Astrocyte (in vitro differentiated cells and primary cell): Measurements from ENCODE around the gene CD80. TPM values are rescaled to one million over a fixed set of nuclear protein-coding genes. Genes with fewer than 3 reads are reported as not detected.
A peak's percentile ranks its signal among the peaks of the same experiment; 100 is the strongest.

Experiments
- DNase-seq: peaks from one replicate; pipeline ENCODE4 v3.0.0-alpha.2; 2010; ENCODE audit warnings: low read depth
- FAIRE-seq: peaks from 2 replicates; lab custom pipeline; 2011; peaks lifted over from hg19 to GRCh38; lab: Jason Lieb, UNC
- H2AFZ ChIP-seq: 2 replicates; pipeline ENCODE4 v1.6.0; 2012; ENCODE audit warnings: low read depth, low read length, inconsistent platforms
- H3K27ac ChIP-seq: 2 replicates; pipeline ENCODE4 v1.5.1; 2011; ENCODE audit warnings: low read depth, low read length, inconsistent platforms
- H3K27me3 ChIP-seq: 2 replicates; pipeline ENCODE4 v1.6.0; 2011; ENCODE audit warnings: low read length, inconsistent platforms; ENCODE audit not compliant: insufficient read depth
- H3K36me3 ChIP-seq: 2 replicates; pipeline ENCODE4 v1.5.1; 2011; ENCODE audit warnings: low read length, inconsistent platforms; ENCODE audit not compliant: insufficient read depth
- H3K4me1 ChIP-seq: 2 replicates; pipeline ENCODE4 v1.5.1; 2011; ENCODE audit warnings: low read length, inconsistent platforms; ENCODE audit not compliant: insufficient read depth
- H3K4me2 ChIP-seq: 2 replicates; pipeline ENCODE4 v1.6.0; 2012; ENCODE audit warnings: low read length, inconsistent platforms
- H3K4me3 ChIP-seq: 2 replicates; pipeline ENCODE4 v1.5.1; 2011; ENCODE audit warnings: low read depth, mild to moderate bottlenecking, low read length, inconsistent platforms; ENCODE audit not compliant: insufficient read depth
- H3K79me2 ChIP-seq: 2 replicates; pipeline ENCODE4 v1.6.0; 2012; ENCODE audit warnings: mild to moderate bottlenecking, low read length, inconsistent platforms; ENCODE audit not compliant: insufficient read depth
- H3K9ac ChIP-seq: 2 replicates; pipeline ENCODE4 v1.6.0; 2012; ENCODE audit warnings: mild to moderate bottlenecking, low read length, inconsistent platforms
- H3K9me3 ChIP-seq: 2 replicates; pipeline ENCODE4 v1.5.1; 2012; ENCODE audit warnings: low read depth, mild to moderate bottlenecking, low read length, inconsistent platforms; ENCODE audit not compliant: insufficient read depth
- H4K20me1 ChIP-seq: 2 replicates; pipeline ENCODE4 v1.6.0; 2012; ENCODE audit warnings: low read length, inconsistent platforms; ENCODE audit not compliant: insufficient read depth
- H3K27ac Mint-ChIP-seq: one replicate; pipeline ENCODE4 v1.8.0; 2021; ENCODE audit warnings: mild to moderate bottlenecking, mixed read lengths; ENCODE audit not compliant: unreplicated experiment
- H3K27me3 Mint-ChIP-seq: one replicate; pipeline ENCODE4 v1.8.0; 2021; ENCODE audit warnings: low read depth, mixed read lengths; ENCODE audit not compliant: unreplicated experiment
- H3K36me3 Mint-ChIP-seq: one replicate; pipeline ENCODE4 v1.8.0; 2021; ENCODE audit warnings: low read depth, mixed read lengths; ENCODE audit not compliant: unreplicated experiment
- H3K4me1 Mint-ChIP-seq: one replicate; pipeline ENCODE4 v1.8.0; 2021; ENCODE audit warnings: low read depth, mixed read lengths; ENCODE audit not compliant: unreplicated experiment
- H3K4me3 Mint-ChIP-seq: one replicate; pipeline ENCODE4 v1.8.0; 2021; ENCODE audit warnings: mild to moderate bottlenecking, moderate library complexity, mixed read lengths; ENCODE audit not compliant: unreplicated experiment
- H3K9me3 Mint-ChIP-seq: one replicate; pipeline ENCODE4 v1.8.0; 2021; ENCODE audit warnings: mild to moderate bottlenecking, mixed read lengths; ENCODE audit not compliant: unreplicated experiment
- EZH2 ChIP-seq: IDR thresholded peaks from 2 replicates; pipeline ENCODE4 v1.6.1; 2012; ENCODE audit warnings: mild to moderate bottlenecking, low read length, inconsistent platforms; ENCODE audit not compliant: insufficient read depth
- total RNA-seq: library from RNA; stranded (reverse); gene quantifications from 2 replicates; pipeline ENCODE4 v1.2.1, GENCODE V29; 2021
- TF ChIP-seq, protein P1 (sequence below): IDR thresholded peaks from 2 replicates; pipeline ENCODE4 v1.5.1; 2011; ENCODE audit warnings: low read depth, mild to moderate bottlenecking, inconsistent platforms, low read length, moderate library complexity; ENCODE audit not compliant: insufficient read depth

Gene CD80
- total RNA-seq, 1 donor from 2014 or later = not detected

DNA sequence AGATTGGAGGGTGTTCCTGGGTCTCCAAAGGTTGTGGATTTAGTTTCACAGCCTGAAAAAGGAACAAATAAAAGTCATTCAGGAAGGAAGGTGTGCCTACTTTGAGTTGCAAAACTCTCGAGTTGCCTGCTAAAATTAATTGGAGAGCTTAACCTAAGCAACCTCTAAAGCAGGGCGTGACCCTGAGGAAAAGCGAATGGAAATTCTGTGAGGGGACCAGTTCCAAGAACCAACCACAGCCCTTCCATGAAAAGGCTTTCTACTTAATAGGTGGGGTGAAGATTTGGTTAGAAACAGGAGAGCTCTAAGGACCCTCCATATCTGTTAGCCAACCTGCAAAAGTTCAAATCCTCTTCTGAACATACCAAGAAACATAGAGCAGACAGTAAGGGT is 1.5 kb downstream of the CD80 start:
- Mint-ChIP-seq H3K27ac (no peak overlapping the region), H3K27me3 (peaks cover 26% of the 10 kb centered on the region), H3K4me3 (no peak overlapping the region), H3K36me3 (no peaks in the 10 kb centered on the region), H3K9me3 (no peaks in the 10 kb centered on the region), H3K4me1 (no peaks in the 10 kb centered on the region)
- Histone ChIP-seq H2AFZ (no peak overlapping the region), H3K79me2 (no peaks in the 10 kb centered on the region), H3K4me2 (no peak overlapping the region), H3K9me3 (no peaks in the 10 kb centered on the region), H3K9ac (no peak overlapping the region), H4K20me1 (no peaks in the 10 kb centered on the region), H3K4me3 (no peak overlapping the region), H3K36me3 (no peaks in the 10 kb centered on the region), H3K4me1 (no peaks in the 10 kb centered on the region), H3K27ac (no peak overlapping the region), H3K27me3 (peaks cover 6% of the 10 kb centered on the region)
- no peak for FAIRE-seq
- DNase-seq = no peak
- TF ChIP-seq, protein P1, sequence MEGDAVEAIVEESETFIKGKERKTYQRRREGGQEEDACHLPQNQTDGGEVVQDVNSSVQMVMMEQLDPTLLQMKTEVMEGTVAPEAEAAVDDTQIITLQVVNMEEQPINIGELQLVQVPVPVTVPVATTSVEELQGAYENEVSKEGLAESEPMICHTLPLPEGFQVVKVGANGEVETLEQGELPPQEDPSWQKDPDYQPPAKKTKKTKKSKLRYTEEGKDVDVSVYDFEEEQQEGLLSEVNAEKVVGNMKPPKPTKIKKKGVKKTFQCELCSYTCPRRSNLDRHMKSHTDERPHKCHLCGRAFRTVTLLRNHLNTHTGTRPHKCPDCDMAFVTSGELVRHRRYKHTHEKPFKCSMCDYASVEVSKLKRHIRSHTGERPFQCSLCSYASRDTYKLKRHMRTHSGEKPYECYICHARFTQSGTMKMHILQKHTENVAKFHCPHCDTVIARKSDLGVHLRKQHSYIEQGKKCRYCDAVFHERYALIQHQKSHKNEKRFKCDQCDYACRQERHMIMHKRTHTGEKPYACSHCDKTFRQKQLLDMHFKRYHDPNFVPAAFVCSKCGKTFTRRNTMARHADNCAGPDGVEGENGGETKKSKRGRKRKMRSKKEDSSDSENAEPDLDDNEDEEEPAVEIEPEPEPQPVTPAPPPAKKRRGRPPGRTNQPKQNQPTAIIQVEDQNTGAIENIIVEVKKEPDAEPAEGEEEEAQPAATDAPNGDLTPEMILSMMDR = no peak
- no peak for TF ChIP-seq EZH2

DNA sequence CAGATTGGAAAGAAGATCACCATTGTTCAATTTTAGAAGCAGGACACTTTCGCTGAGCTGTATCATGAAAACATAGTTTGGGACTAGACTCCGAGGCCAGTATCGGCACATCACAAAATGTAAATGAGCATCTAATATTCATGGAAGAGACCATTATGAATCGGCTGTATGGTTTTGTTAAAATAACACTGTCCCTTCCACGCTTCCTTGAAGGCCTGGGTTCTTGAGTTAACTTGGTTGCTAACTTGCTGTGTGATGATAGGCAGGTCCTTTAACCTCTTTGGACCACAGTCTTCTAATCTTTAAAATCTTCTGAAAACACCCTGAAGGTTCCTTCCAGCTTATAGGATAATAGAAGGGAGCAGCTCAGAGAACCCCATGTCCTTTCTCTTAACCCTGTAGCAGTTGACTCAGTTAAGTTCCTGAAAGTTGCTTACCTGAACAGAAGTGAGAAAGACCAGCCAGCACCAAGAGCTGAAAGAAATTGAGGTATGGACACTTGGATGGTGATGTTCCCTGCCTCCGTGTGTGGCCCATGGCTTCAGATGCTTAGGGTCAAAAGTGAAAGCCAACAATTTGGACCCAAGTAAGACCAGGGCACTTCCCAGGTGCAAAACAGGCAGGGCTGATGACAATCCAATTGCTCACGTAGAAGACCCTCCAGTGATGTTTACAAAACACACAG is 2.1 kb downstream of the CD80 start:
- FAIRE-seq = no peak

DNA sequence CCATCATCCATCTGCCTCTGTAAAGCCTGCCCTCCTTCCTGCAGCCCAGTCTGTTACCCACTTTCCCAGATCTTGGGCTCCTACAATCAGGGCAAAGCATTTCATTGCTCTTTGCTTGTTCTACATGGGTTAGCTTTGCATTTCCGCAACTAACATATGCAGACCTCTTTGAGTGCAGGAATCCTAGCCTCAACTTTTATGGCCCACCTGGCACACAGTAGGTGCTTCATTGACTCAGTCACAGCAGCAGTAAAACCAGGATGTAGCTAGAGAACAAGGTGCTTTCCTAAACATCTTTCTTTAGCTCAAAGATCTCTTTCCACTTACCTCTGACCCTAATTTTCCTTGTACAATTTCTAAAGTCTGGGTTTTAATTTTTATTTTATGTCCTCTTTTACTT is 3.5 kb downstream of the CD80 start:
- H3K4me1 Mint-ChIP-seq = no peaks in the 10 kb centered on the region
- Histone ChIP-seq H3K27me3 (peaks cover 6% of the 10 kb centered on the region), H2AFZ (no peak overlapping the region), H3K79me2 (no peaks in the 10 kb centered on the region), H3K4me1 (no peaks in the 10 kb centered on the region), H3K36me3 (no peaks in the 10 kb centered on the region), H3K9ac (no peak overlapping the region), H3K4me3 (no peak overlapping the region), H3K4me2 (no peak overlapping the region), H3K9me3 (no peaks in the 10 kb centered on the region), H4K20me1 (no peaks in the 10 kb centered on the region), H3K27ac (no peak overlapping the region)
- H3K27me3 Mint-ChIP-seq = peaks cover 28% of the 10 kb centered on the region
- FAIRE-seq (no peak), DNase-seq (no peak)
- no peaks in the 10 kb centered on the region for H3K9me3 Mint-ChIP-seq
- no peak overlapping the region for H3K4me3 Mint-ChIP-seq
- TF ChIP-seq EZH2 = peak; percentile 17
- TF ChIP-seq, protein P1 = no peak
- no peaks in the 10 kb centered on the region for H3K36me3 Mint-ChIP-seq
- H3K27ac Mint-ChIP-seq = no peak overlapping the region

More for the DNA sequence above, 2.1 kb downstream of the CD80 start:
- Mint-ChIP-seq H3K4me3 (no peak overlapping the region), H3K27me3 (peaks cover 28% of the 10 kb centered on the region), H3K9me3 (no peaks in the 10 kb centered on the region), H3K4me1 (no peaks in the 10 kb centered on the region), H3K36me3 (no peaks in the 10 kb centered on the region), H3K27ac (no peak overlapping the region)
- TF ChIP-seq EZH2 = no peak
- TF ChIP-seq, protein P1 = no peak
- Histone ChIP-seq H3K27ac (no peak overlapping the region), H4K20me1 (no peaks in the 10 kb centered on the region), H3K36me3 (no peaks in the 10 kb centered on the region), H2AFZ (no peak overlapping the region), H3K9ac (no peak overlapping the region), H3K4me2 (no peak overlapping the region), H3K4me3 (no peak overlapping the region), H3K4me1 (no peaks in the 10 kb centered on the region), H3K79me2 (no peaks in the 10 kb centered on the region), H3K27me3 (peaks cover 6% of the 10 kb centered on the region), H3K9me3 (no peaks in the 10 kb centered on the region)
- DNase-seq = no peak
